Ascending aorta (tissue), 2 donors: Measurements from ENCODE around the gene IL3. TPM values are rescaled to one million over a fixed set of nuclear protein-coding genes. Genes with fewer than 3 reads are reported as not detected.

Source experiments
- DNase-seq, 2 donors: peaks; one replicate each; pipeline ENCODE4 v3.0.0-alpha.2; 2019; ENCODE audit warnings: low spot score in 2 of 2
- H3K27ac ChIP-seq, 2 donors: fragments of 200-600 bp; sonication (generic); one replicate each; pipeline ENCODE4 v1.5.1; 2016 to 2017; ENCODE audit warnings: mild to moderate bottlenecking in 1 of 2
- H3K27me3 ChIP-seq: fragments of 200-600 bp; sonication (generic); one replicate; pipeline ENCODE4 v1.5.1; 2017
- H3K36me3 ChIP-seq, 2 donors: fragments of 200-600 bp; sonication (generic); one replicate each; pipeline ENCODE4 v1.5.1; 2016
- H3K4me1 ChIP-seq, 2 donors: fragments of 200-600 bp; sonication (generic); one replicate each; pipeline ENCODE4 v1.5.1; 2016 to 2017; ENCODE audit warnings: mild to moderate bottlenecking in 1 of 2
- H3K4me3 ChIP-seq, 2 donors: fragments of 200-600 bp; sonication (generic); one replicate each; pipeline ENCODE4 v1.5.1; 2016 to 2017; ENCODE audit warnings: mild to moderate bottlenecking in 1 of 2
- H3K9me3 ChIP-seq, 2 donors: fragments of 200-600 bp; sonication (generic); one replicate each; pipeline ENCODE4 v1.5.1; 2016
- intact Hi-C: fragments of 100-400 bp; cut with DNase I; formaldehyde crosslinking; loops from one replicate; pipeline ENCODE4 v1.15.1; 2023
- total RNA-seq: library from RNA; depleted of rRNA; stranded (reverse); fragments of >200 nt; gene quantifications from one replicate; pipeline ENCODE4 v1.1.0, GENCODE V29; 2016
- TF ChIP-seq, protein P1 (sequence below), 3 experiments: fragments of 200-600 bp in 2 of 3; fragments of 450-650 bp in 1 of 3; sonication (generic) in 2 of 3; IDR thresholded peaks; one replicate each; pipeline ENCODE4 v1.5.1; 2016 to 2019; ENCODE audit warnings: antibody characterized with exemption in 3 of 3, mild to moderate bottlenecking in 1 of 3, moderate library complexity in 1 of 3

Gene IL3
- total RNA-seq, 1 donor from 2014 or later: not detected

GRCh38 chr5:132013006-132013689 is 47.3 kb upstream of the IL3 start:
- peaks cover 5 to 7% of the 10 kb centered on the region in 2 donors for H3K4me1 ChIP-seq
- peak in 1 of 2 donors; percentile 49 for DNase-seq
- no peak overlapping the region for H3K4me3 ChIP-seq
- TF ChIP-seq, protein P1, sequence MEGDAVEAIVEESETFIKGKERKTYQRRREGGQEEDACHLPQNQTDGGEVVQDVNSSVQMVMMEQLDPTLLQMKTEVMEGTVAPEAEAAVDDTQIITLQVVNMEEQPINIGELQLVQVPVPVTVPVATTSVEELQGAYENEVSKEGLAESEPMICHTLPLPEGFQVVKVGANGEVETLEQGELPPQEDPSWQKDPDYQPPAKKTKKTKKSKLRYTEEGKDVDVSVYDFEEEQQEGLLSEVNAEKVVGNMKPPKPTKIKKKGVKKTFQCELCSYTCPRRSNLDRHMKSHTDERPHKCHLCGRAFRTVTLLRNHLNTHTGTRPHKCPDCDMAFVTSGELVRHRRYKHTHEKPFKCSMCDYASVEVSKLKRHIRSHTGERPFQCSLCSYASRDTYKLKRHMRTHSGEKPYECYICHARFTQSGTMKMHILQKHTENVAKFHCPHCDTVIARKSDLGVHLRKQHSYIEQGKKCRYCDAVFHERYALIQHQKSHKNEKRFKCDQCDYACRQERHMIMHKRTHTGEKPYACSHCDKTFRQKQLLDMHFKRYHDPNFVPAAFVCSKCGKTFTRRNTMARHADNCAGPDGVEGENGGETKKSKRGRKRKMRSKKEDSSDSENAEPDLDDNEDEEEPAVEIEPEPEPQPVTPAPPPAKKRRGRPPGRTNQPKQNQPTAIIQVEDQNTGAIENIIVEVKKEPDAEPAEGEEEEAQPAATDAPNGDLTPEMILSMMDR (IDR thresholded peaks at IDR 0.05): no peak
- no peak overlapping the region for H3K27ac ChIP-seq
- peaks cover 7% of the 10 kb centered on the region for H3K27me3 ChIP-seq
- intact Hi-C loops: no loop called here
- no peaks in the 10 kb centered on the region for H3K9me3 ChIP-seq
- H3K36me3 ChIP-seq: no peaks in the 10 kb centered on the region

DNA sequence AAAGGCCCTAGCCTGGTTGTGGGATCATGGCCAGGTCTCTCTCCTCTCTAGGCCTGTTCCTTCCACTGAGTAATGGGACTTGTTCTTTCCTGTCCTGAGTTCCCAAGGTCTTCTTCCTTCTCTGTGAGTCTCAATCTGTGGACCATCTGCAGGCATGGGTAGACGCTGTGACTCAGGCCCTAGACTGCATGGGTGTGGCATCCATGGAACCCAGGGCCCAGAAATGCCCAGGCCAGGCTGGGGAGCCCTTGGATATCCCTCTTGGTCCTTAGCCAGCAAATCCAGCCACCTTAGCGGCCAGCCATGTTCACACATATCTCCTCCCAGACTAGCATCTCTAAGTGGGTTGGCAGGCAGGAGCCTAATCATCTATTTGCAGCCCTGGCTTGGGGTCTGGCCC is 46.7 kb upstream of the IL3 start:
- intact Hi-C loops: no loop called here
- Histone ChIP-seq H3K9me3 (no peaks in the 10 kb centered on the region), H3K27me3 (peaks cover 7% of the 10 kb centered on the region), H3K27ac (no peak overlapping the region), H3K4me3 (no peak overlapping the region), H3K4me1 (peaks cover 5 to 7% of the 10 kb centered on the region in 2 donors), H3K36me3 (no peaks in the 10 kb centered on the region)
- TF ChIP-seq, protein P1 (IDR thresholded peaks at IDR 0.05): no peak
- DNase-seq: no peak

GRCh38 chr5:132016721-132017250 is 43.7 kb upstream of the IL3 start:
- TF ChIP-seq, protein P1 (IDR thresholded peaks at IDR 0.05): no peak
- no peaks in the 10 kb centered on the region for H3K9me3 ChIP-seq
- intact Hi-C loops: no loop called here
- no peaks in the 10 kb centered on the region for H3K27me3 ChIP-seq
- peak in 1 of 2 donors; percentile 33 for DNase-seq
- no peaks in the 10 kb centered on the region for H3K36me3 ChIP-seq
- H3K27ac ChIP-seq: no peak overlapping the region
- H3K4me3 ChIP-seq: no peak overlapping the region
- peaks cover 0 to 2% of the 10 kb centered on the region in 2 donors for H3K4me1 ChIP-seq

DNA sequence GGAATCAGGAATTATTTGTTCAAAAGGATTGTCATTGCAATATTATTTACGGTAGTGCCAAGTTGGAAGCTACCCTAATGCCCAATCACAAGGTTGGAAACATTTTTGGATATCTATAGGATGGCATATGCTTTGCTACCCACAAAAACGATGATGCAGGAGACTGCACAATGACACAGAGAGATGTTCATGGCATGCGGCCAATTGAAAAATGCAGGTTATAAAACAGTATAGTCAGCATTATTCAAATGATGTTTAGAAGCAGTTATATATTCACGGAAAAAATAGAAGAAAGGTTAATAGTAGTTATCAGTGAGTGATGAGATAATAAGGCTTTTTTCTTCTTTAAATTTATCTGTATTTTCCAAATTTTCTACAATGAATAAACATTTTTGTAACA is 43.1 kb upstream of the IL3 start:
- TF ChIP-seq, protein P1 (IDR thresholded peaks at IDR 0.05): no peak
- Histone ChIP-seq H3K36me3 (no peaks in the 10 kb centered on the region), H3K9me3 (no peaks in the 10 kb centered on the region), H3K27me3 (no peaks in the 10 kb centered on the region), H3K4me1 (no peaks in the 10 kb centered on the region), H3K4me3 (no peak overlapping the region), H3K27ac (no peak overlapping the region)
- intact Hi-C loops: no loop called here
- DNase-seq: no peak

GRCh38 chr5:132017738-132018625 is 42.5 kb upstream of the IL3 start:
- H3K4me3 ChIP-seq: no peak overlapping the region
- TF ChIP-seq, protein P1 (IDR thresholded peaks at IDR 0.05): no peak
- H3K36me3 ChIP-seq: no peaks in the 10 kb centered on the region
- H3K27ac ChIP-seq: no peak overlapping the region
- intact Hi-C loops: no loop called here
- H3K9me3 ChIP-seq: no peaks in the 10 kb centered on the region
- H3K4me1 ChIP-seq: no peaks in the 10 kb centered on the region
- H3K27me3 ChIP-seq: no peaks in the 10 kb centered on the region
- peak in 1 of 2 donors; percentile 54 for DNase-seq
